ENCODE measurements around the gene RAP1GAP2.
"Not testable (repeated sequence)": the region's sequence is repeated elsewhere in the genome, so short reads cannot be mapped to it uniquely, and the experiment has no call there.

RAP1GAP2 gene

GRCh38 chr17:2965621-2966595 is 169.7 kb downstream of the RAP1GAP2 start:
- DNase-seq (ENCODE audit: low read depth in 2 of 2), result no peak

GRCh38 chr17:2967515-2967914 is 171.3 kb downstream of the RAP1GAP2 start:
- no peak for DNase-seq (ENCODE audit: low read depth in 2 of 2)

- DNase-seq (ENCODE audit: low read depth in 2 of 2), result no peak
Measured at GRCh38 chr17:2971851-2972250, 175.6 kb downstream of the RAP1GAP2 start.

GRCh38 chr17:2972749-2973148 is 176.5 kb downstream of the RAP1GAP2 start:
- DNase-seq (ENCODE audit: low read depth in 2 of 2), result no peak

GRCh38 chr17:2974347-2974746 is 178.1 kb downstream of the RAP1GAP2 start:
- no peak for DNase-seq (ENCODE audit: low read depth in 2 of 2)

GRCh38 chr17:2975469-2975958 is 179.3 kb downstream of the RAP1GAP2 start:
- DNase-seq (ENCODE audit: low read depth in 2 of 2), result no peak

GRCh38 chr17:2977157-2977556 is 180.9 kb downstream of the RAP1GAP2 start:
- no peak for DNase-seq (ENCODE audit: low read depth in 2 of 2)

GRCh38 chr17:2978116-2978515 is 181.9 kb downstream of the RAP1GAP2 start:
- no peak for DNase-seq (ENCODE audit: low read depth in 2 of 2)

- no peak for DNase-seq (ENCODE audit: low read depth in 2 of 2)
Measured at GRCh38 chr17:2978991-2979390, 182.8 kb downstream of the RAP1GAP2 start.

- DNase-seq (ENCODE audit: low read depth in 2 of 2), result no peak
Measured at GRCh38 chr17:2980211-2980903, 184.1 kb downstream of the RAP1GAP2 start.

- DNase-seq (ENCODE audit: low read depth in 2 of 2), result no peak
Measured at GRCh38 chr17:2980904-2981246, 184.6 kb downstream of the RAP1GAP2 start.

- no peak for DNase-seq (ENCODE audit: low read depth in 2 of 2)
Measured at GRCh38 chr17:2981325-2981724, 185.1 kb downstream of the RAP1GAP2 start.

GRCh38 chr17:2982854-2983253 is 186.6 kb downstream of the RAP1GAP2 start:
- DNase-seq (ENCODE audit: low read depth in 2 of 2), result no peak

- DNase-seq (ENCODE audit: low read depth in 2 of 2), result no peak
Measured at GRCh38 chr17:2983255-2983654, 187.0 kb downstream of the RAP1GAP2 start.

- no peak for DNase-seq (ENCODE audit: low read depth in 2 of 2)
Measured at GRCh38 chr17:2985318-2985717, 189.1 kb downstream of the RAP1GAP2 start.

GRCh38 chr17:2986925-2987324 is 190.7 kb downstream of the RAP1GAP2 start:
- no peak for DNase-seq (ENCODE audit: low read depth in 2 of 2)

GRCh38 chr17:2989396-2989795 is 193.2 kb downstream of the RAP1GAP2 start:
- not testable (repeated sequence) for DNase-seq (ENCODE audit: low read depth in 2 of 2)

- DNase-seq (ENCODE audit: low read depth in 2 of 2), result no peak
Measured at GRCh38 chr17:2989855-2990254, 193.6 kb downstream of the RAP1GAP2 start.

GRCh38 chr17:2990396-2990795 is 194.2 kb downstream of the RAP1GAP2 start:
- no peak for DNase-seq (ENCODE audit: low read depth in 2 of 2)

- DNase-seq (ENCODE audit: low read depth in 2 of 2), result not testable (repeated sequence)
Measured at GRCh38 chr17:2991396-2992180, 195.3 kb downstream of the RAP1GAP2 start.

- no peak for DNase-seq (ENCODE audit: low read depth in 2 of 2)
Measured at GRCh38 chr17:2994441-2994840, 198.2 kb downstream of the RAP1GAP2 start.

- no peak for DNase-seq (ENCODE audit: low read depth in 2 of 2)
Measured at GRCh38 chr17:2995377-2995776, 199.1 kb downstream of the RAP1GAP2 start.
